GM18909 (cell line): ENCODE measurements around the gene MAP3K9.

Source experiments
- ATAC-seq: cut with Tn5 transposase; IDR thresholded peaks from one replicate; pipeline ENCODE4 v1.9.1; 2021; ENCODE audit warnings: mild to moderate bottlenecking; ENCODE audit not compliant: unreplicated experiment, poor library complexity

Gene MAP3K9

GRCh38 chr14:70789361-70789760 lies 20.0 kb downstream of the MAP3K9 start:
- no peak for ATAC-seq

GRCh38 chr14:70788898-70789297 lies 20.4 kb downstream of the MAP3K9 start:
- no peak for ATAC-seq

GRCh38 chr14:70785556-70785955 lies 23.8 kb downstream of the MAP3K9 start:
- no peak for ATAC-seq

- no peak for ATAC-seq
Observed at GRCh38 chr14:70784886-70785285, 24.4 kb downstream of the MAP3K9 start.

- ATAC-seq: no peak
Observed at GRCh38 chr14:70782361-70782760, 27.0 kb downstream of the MAP3K9 start.

GRCh38 chr14:70780396-70781075 lies 28.8 kb downstream of the MAP3K9 start:
- ATAC-seq: peak; percentile 66

GRCh38 chr14:70779667-70780066 lies 29.6 kb downstream of the MAP3K9 start:
- ATAC-seq: no peak

GRCh38 chr14:70776197-70776596 lies 33.1 kb downstream of the MAP3K9 start:
- peak; percentile 68 for ATAC-seq

- ATAC-seq: no peak
Observed at GRCh38 chr14:70773182-70773862, 36.0 kb downstream of the MAP3K9 start.

GRCh38 chr14:70771781-70772212 lies 37.5 kb downstream of the MAP3K9 start:
- ATAC-seq: no peak

- no peak for ATAC-seq
Observed at GRCh38 chr14:70770490-70770889, 38.8 kb downstream of the MAP3K9 start.

- ATAC-seq: no peak
Observed at GRCh38 chr14:70759398-70759797, 49.9 kb downstream of the MAP3K9 start.

- ATAC-seq: no peak
Observed at GRCh38 chr14:70755655-70756054, 53.7 kb downstream of the MAP3K9 start.

- no peak for ATAC-seq
Observed at GRCh38 chr14:70754991-70755390, 54.3 kb downstream of the MAP3K9 start.

- ATAC-seq: no peak
Observed at GRCh38 chr14:70753518-70753953, 55.8 kb downstream of the MAP3K9 start.

GRCh38 chr14:70748422-70748821 lies 60.9 kb downstream of the MAP3K9 start:
- ATAC-seq: no peak

GRCh38 chr14:70744641-70745040 lies 64.7 kb downstream of the MAP3K9 start:
- no peak for ATAC-seq

GRCh38 chr14:70742316-70742715 lies 67.0 kb downstream of the MAP3K9 start:
- ATAC-seq: no peak

GRCh38 chr14:70741482-70741881 lies 67.8 kb downstream of the MAP3K9 start:
- no peak for ATAC-seq

GRCh38 chr14:70735043-70735442 lies 74.3 kb downstream of the MAP3K9 start:
- no peak for ATAC-seq

- no peak for ATAC-seq
Observed at GRCh38 chr14:70731447-70732239, 77.7 kb downstream of the MAP3K9 start.
